Globus pallidus (tissue), 1 donor: ENCODE data around the gene NACA2.
A peak's percentile ranks its signal among the peaks of the same experiment; 100 is the strongest.
"Not testable (repeated sequence)": the region's sequence is repeated elsewhere in the genome, so short reads cannot be mapped to it uniquely, and the experiment has no call there.

Source experiments
- DNase-seq: peaks from one replicate; pipeline ENCODE4 v3.0.0-alpha.2; 2015; ENCODE audit warnings: low spot score

The NACA2 gene

GRCh38 chr17:61575983-61576382, 15.0 kb downstream of the NACA2 start:
- DNase-seq: no peak

GRCh38 chr17:61575352-61575975, 15.6 kb downstream of the NACA2 start:
- no peak for DNase-seq

- peak; percentile 8 for DNase-seq
These were observed 16.3 kb downstream of the NACA2 start for GRCh38 chr17:61574542-61575351.

GRCh38 chr17:61572547-61572946, 18.5 kb downstream of the NACA2 start:
- DNase-seq: not testable (repeated sequence)

- DNase-seq: no peak
These were observed 19.4 kb downstream of the NACA2 start for GRCh38 chr17:61571624-61572023.

GRCh38 chr17:61570118-61570517, 20.9 kb downstream of the NACA2 start:
- DNase-seq: no peak

- DNase-seq: not testable (repeated sequence)
These were observed 21.5 kb downstream of the NACA2 start for GRCh38 chr17:61569525-61569924.

- DNase-seq: no peak
These were observed 22.6 kb downstream of the NACA2 start for GRCh38 chr17:61568219-61569072.

- DNase-seq: no peak
These were observed 23.8 kb downstream of the NACA2 start for GRCh38 chr17:61567045-61567802.

- DNase-seq: not testable (repeated sequence)
These were observed 24.6 kb downstream of the NACA2 start for GRCh38 chr17:61566448-61566847.

- DNase-seq: not testable (repeated sequence)
These were observed 25.2 kb downstream of the NACA2 start for GRCh38 chr17:61565850-61566249.

- no peak for DNase-seq
These were observed 25.8 kb downstream of the NACA2 start for GRCh38 chr17:61565213-61565612.

GRCh38 chr17:61562287-61562686, 28.7 kb downstream of the NACA2 start:
- DNase-seq: no peak

- no peak for DNase-seq
These were observed 29.7 kb downstream of the NACA2 start for GRCh38 chr17:61561354-61561753.

GRCh38 chr17:61560071-61560470, 30.9 kb downstream of the NACA2 start:
- no peak for DNase-seq

- no peak for DNase-seq
These were observed 34.5 kb downstream of the NACA2 start for GRCh38 chr17:61556224-61557188.

- no peak for DNase-seq
These were observed 35.9 kb downstream of the NACA2 start for GRCh38 chr17:61555127-61555566.

GRCh38 chr17:61554209-61554608, 36.8 kb downstream of the NACA2 start:
- DNase-seq: no peak

- DNase-seq: not testable (repeated sequence)
These were observed 38.5 kb downstream of the NACA2 start for GRCh38 chr17:61552560-61552959.

- DNase-seq: peak; percentile 11
These were observed 39.7 kb downstream of the NACA2 start for GRCh38 chr17:61551255-61551742.
